IPS-20b (cell line): Measurements from ENCODE around the gene SLC6A13.
"Not testable (repeated sequence)": the region's sequence is repeated elsewhere in the genome, so short reads cannot be mapped to it uniquely, and the experiment has no call there.

Source experiments
- H3K27ac ChIP-seq: one replicate; pipeline ENCODE4 v1.5.1; 2013; ENCODE audit warnings: low read length
- H3K27me3 ChIP-seq: 2 replicates; pipeline ENCODE4 v1.6.1; 2013; ENCODE audit warnings: mild to moderate bottlenecking, low read length, inconsistent platforms; ENCODE audit not compliant: insufficient read depth
- H3K36me3 ChIP-seq: 2 replicates; pipeline ENCODE4 v1.6.1; 2013; ENCODE audit warnings: low read depth, mild to moderate bottlenecking, inconsistent platforms, low read length, moderate library complexity; ENCODE audit not compliant: insufficient read depth
- H3K4me1 ChIP-seq: 2 replicates; pipeline ENCODE4 v1.6.1; 2013; ENCODE audit warnings: mild to moderate bottlenecking, control low read depth, inconsistent platforms, low read length, moderate library complexity; ENCODE audit not compliant: insufficient read depth
- H3K4me3 ChIP-seq: 2 replicates; pipeline ENCODE4 v1.5.1; 2013; ENCODE audit warnings: mild to moderate bottlenecking, low read length, inconsistent platforms
- H3K9ac ChIP-seq: 2 replicates; pipeline ENCODE4 v1.6.1; 2013; ENCODE audit warnings: low read depth, mild to moderate bottlenecking, inconsistent platforms, low read length, moderate library complexity
- H3K9me3 ChIP-seq: 2 replicates; pipeline ENCODE4 v1.6.1; 2013; ENCODE audit warnings: mild to moderate bottlenecking, low read depth, low read length, inconsistent platforms; ENCODE audit not compliant: insufficient read depth

SLC6A13 gene

GRCh38 chr12:262817-263216 is at the start of gene SLC6A13:
TSS of gene SLC6A13 (minus strand) at chr12:262836. CDS start at chr12:260052, 2,784 bp downstream.
- Histone ChIP-seq H3K4me1 (no peaks in the 10 kb centered on the region), H3K4me3 (no peak within 1 kb of the TSS), H3K9me3 (no peaks in the 10 kb centered on the region), H3K9ac (no peak within 1 kb of the TSS), H3K27ac (no peak within 1 kb of the TSS), H3K36me3 (no peaks in the 10 kb centered on the region), H3K27me3 (no peaks in the 10 kb centered on the region)

- Histone ChIP-seq H3K27ac (no peak overlapping the region), H3K4me3 (no peak overlapping the region), H3K36me3 (peaks cover 96% of the 10 kb centered on the region)
Measured at GRCh38 chr12:308511-308910, 45.9 kb upstream of the SLC6A13 start.

GRCh38 chr12:307406-307805 is 44.8 kb upstream of the SLC6A13 start:
- Histone ChIP-seq H3K36me3 (peaks cover 95% of the 10 kb centered on the region), H3K4me1 (no peaks in the 10 kb centered on the region), H3K27me3 (no peaks in the 10 kb centered on the region), H3K9ac (no peak overlapping the region), H3K4me3 (no peak overlapping the region), H3K27ac (no peak overlapping the region), H3K9me3 (no peaks in the 10 kb centered on the region)

More at GRCh38 chr12:308511-308910, 45.9 kb upstream of the SLC6A13 start:
- H3K4me1 ChIP-seq: no peaks in the 10 kb centered on the region
- H3K9ac ChIP-seq: no peak overlapping the region
- no peaks in the 10 kb centered on the region for H3K27me3 ChIP-seq
- no peaks in the 10 kb centered on the region for H3K9me3 ChIP-seq

DNA sequence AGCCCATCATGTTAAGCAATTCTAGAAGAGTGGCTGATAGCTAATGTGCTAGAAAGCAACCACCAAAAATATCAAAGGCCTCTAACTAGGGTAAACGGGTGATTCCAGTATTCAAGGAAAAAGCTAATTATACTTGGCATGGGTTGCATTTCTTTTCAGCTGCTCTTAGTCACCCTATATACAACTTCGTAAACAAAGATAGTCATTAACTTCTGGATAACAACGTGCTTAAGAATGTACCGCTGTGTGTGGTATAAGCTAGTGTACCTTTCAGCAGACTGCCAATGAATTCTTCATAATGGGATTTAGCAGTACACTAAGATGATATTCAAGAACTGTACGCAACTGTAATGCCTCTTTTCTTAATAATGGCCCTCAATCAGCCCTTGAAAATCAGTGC is 42.2 kb upstream of the SLC6A13 start:
- Histone ChIP-seq H3K9me3 (no peaks in the 10 kb centered on the region), H3K27me3 (no peaks in the 10 kb centered on the region), H3K36me3 (peaks cover 69% of the 10 kb centered on the region)

GRCh38 chr12:302766-303165 is 40.1 kb upstream of the SLC6A13 start:
- H3K4me3 ChIP-seq, H3K9me3 ChIP-seq, H3K27me3 ChIP-seq, H3K27ac ChIP-seq, H3K4me1 ChIP-seq, H3K9ac ChIP-seq: not testable (repeated sequence)
- H3K36me3 ChIP-seq: peaks cover 48% of the 10 kb centered on the region

More for the DNA sequence above, 42.2 kb upstream of the SLC6A13 start:
- no peak overlapping the region for H3K27ac ChIP-seq
- no peak overlapping the region for H3K4me3 ChIP-seq
- no peak overlapping the region for H3K9ac ChIP-seq
- H3K4me1 ChIP-seq: no peaks in the 10 kb centered on the region

DNA sequence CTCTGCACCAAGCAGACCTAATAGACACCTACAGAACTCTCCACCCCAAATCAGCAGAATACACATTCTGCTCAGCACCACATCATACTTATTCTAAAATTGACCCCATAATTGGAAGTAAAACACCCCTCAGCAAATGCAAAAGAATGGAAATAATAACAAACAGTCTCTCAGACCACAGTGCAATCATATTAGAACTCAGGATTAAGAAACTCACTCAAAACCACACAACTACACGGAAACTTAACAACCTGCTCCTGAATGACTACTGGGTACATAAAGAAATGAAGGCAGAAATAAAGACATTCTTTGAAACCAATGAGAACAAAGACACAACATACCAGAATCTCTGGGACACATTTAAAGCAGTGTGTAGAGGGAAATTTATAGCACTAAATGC is 37.5 kb upstream of the SLC6A13 start:
- H3K4me3 ChIP-seq, H3K9me3 ChIP-seq, H3K27ac ChIP-seq, H3K27me3 ChIP-seq, H3K9ac ChIP-seq, H3K4me1 ChIP-seq: not testable (repeated sequence)
- H3K36me3 ChIP-seq: peaks cover 47% of the 10 kb centered on the region

DNA sequence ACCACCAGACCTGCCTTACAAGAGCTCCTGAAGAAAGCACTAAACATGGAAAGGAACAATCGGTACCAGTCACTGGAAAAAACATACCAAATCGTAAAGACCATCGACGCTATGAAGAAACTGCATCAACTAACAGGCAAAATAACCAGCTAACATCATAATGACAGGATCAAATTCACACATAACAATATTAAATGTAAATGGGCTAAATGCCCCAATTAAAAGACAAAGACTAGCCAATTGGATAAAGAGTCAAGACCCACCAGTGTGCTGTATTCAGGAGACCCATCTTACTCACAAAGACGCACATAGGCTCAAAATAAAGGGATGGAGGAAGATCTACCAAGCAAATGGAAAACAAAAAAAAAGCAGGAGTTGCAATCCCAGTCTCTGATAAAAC is 36.9 kb upstream of the SLC6A13 start:
- H3K4me1 ChIP-seq, H3K9me3 ChIP-seq, H3K4me3 ChIP-seq, H3K27me3 ChIP-seq, H3K9ac ChIP-seq, H3K27ac ChIP-seq: not testable (repeated sequence)
- peaks cover 48% of the 10 kb centered on the region for H3K36me3 ChIP-seq

DNA sequence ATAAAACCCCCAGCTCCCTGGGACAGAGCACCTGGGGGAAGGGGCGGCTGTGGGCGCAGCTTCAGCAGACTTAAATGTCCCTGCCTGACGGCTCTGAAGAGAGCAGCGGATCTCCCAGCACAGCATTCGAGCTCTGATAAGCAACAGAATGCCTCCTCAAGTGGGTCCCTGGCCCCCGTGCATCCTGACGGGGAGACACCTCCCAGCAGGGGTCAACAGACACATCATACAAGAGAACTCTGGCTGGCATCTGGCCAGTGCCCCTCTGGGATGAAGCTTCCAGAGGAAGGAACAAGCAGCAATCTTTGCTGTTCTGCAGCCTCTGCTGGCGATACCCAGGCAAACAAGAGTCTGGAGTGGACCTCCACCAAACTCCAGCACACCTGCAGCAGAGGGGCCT is 35.4 kb upstream of the SLC6A13 start:
- peaks cover 48% of the 10 kb centered on the region for H3K36me3 ChIP-seq
- H3K27me3 ChIP-seq, H3K9ac ChIP-seq, H3K27ac ChIP-seq, H3K9me3 ChIP-seq, H3K4me1 ChIP-seq, H3K4me3 ChIP-seq: not testable (repeated sequence)

- no peaks in the 10 kb centered on the region for H3K9me3 ChIP-seq
- H3K9ac ChIP-seq: no peak overlapping the region
- H3K4me1 ChIP-seq: no peaks in the 10 kb centered on the region
- H3K27me3 ChIP-seq: no peaks in the 10 kb centered on the region
- no peak overlapping the region for H3K4me3 ChIP-seq
- peaks cover 69% of the 10 kb centered on the region for H3K36me3 ChIP-seq
- H3K27ac ChIP-seq: no peak overlapping the region
Measured at GRCh38 chr12:295132-295531, 32.5 kb upstream of the SLC6A13 start.

- H3K27ac ChIP-seq: no peak overlapping the region
- H3K27me3 ChIP-seq: no peaks in the 10 kb centered on the region
- no peak overlapping the region for H3K4me3 ChIP-seq
- peaks cover 69% of the 10 kb centered on the region for H3K36me3 ChIP-seq
- no peaks in the 10 kb centered on the region for H3K9me3 ChIP-seq
- H3K9ac ChIP-seq: no peak overlapping the region
- no peaks in the 10 kb centered on the region for H3K4me1 ChIP-seq
Measured at GRCh38 chr12:293199-293598, 30.6 kb upstream of the SLC6A13 start.

DNA sequence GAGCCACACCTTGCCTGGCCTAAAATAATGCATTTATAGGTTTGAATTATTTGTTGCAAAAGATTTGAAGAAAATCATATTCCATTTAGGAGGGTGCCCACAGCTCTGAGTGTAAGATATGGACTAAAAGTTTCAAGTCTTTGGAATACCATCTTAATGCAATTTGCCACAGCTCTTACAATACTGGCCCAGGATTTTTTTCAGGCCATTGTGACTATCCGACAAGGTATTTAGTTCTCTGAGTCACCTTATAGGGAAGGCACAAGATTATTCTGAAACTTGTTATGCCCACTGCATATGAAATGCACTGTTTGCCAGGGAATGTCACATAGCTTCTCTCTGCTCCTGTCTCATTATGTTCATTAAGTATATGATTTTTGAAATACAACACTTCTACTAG is 29.6 kb upstream of the SLC6A13 start:
- Histone ChIP-seq H3K9me3 (no peaks in the 10 kb centered on the region), H3K27me3 (no peaks in the 10 kb centered on the region), H3K4me3 (no peak overlapping the region), H3K9ac (no peak overlapping the region), H3K27ac (no peak overlapping the region), H3K36me3 (peaks cover 64% of the 10 kb centered on the region), H3K4me1 (no peaks in the 10 kb centered on the region)

DNA sequence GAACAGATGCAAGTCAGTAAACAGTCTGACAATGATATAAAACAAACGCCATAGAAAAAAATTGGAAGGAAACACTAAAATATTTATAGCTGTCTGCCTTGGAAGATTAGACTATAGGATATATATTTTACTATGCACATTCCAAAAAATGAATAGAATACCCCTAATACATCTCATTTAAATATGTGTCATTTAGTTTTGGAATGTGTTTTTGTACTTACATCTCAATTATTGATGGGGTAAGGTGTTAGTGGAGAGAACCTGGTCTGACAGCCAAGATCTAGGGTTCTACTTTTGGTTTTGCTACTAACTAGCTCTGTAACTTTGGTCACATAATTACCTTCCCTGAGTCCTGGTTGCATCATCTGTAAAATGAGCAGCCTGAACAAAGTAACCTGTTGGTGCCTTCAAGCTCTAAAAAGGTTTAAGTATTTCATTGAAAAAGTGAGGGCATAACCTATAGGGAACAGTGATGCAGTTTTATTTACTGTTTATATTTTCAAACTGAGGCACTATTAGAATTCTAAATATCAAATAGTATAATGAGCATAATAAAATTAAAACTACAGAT is 28.6 kb upstream of the SLC6A13 start:
- no peaks in the 10 kb centered on the region for H3K27me3 ChIP-seq
- peaks cover 54% of the 10 kb centered on the region for H3K36me3 ChIP-seq
- no peaks in the 10 kb centered on the region for H3K9me3 ChIP-seq
- H3K4me1 ChIP-seq: no peaks in the 10 kb centered on the region
- no peak overlapping the region for H3K27ac ChIP-seq
- no peak overlapping the region for H3K9ac ChIP-seq
- no peak overlapping the region for H3K4me3 ChIP-seq
